ENCODE data around the gene BANK1. TPM values are rescaled to one million over a fixed set of nuclear protein-coding genes. Genes with fewer than 3 reads are reported as not detected.
A peak's percentile ranks its signal among the peaks of the same experiment; 100 is the strongest.

BANK1 gene
- total RNA-seq, 1 donor from 2014 or later: 336 TPM

GRCh38 chr4:102036619-102037376 is 246.3 kb downstream of the BANK1 start:
- no peak for DNase-seq
- no peak overlapping the region for H3K4me3 Mint-ChIP-seq

GRCh38 chr4:102037566-102037965 is 247.0 kb downstream of the BANK1 start:
- peaks cover 29% of the 10 kb centered on the region for H3K4me1 Mint-ChIP-seq
- H3K27ac Mint-ChIP-seq: peak overlapping the region; percentile 54
- peaks cover 87% of the 10 kb centered on the region for H3K36me3 Mint-ChIP-seq (ENCODE audit: low read depth)
- no peak for TF ChIP-seq CTCF (IDR thresholded peaks at IDR 0.05)
- H3K4me3 Mint-ChIP-seq: no peak overlapping the region
- H3K9me3 Mint-ChIP-seq: no peaks in the 10 kb centered on the region
- no peaks in the 10 kb centered on the region for H3K27me3 Mint-ChIP-seq
- no peak for DNase-seq
- ChIA-PET CTCF (no interaction called here), POLR2A (interaction anchor here (0.7 kb wide), 1 partner anchor 14 kb away, joined by 3 read pairs; no protein-coding TSS in a partner anchor)
- peak; percentile 34 for ATAC-seq (ENCODE audit: low read depth)
- intact Hi-C loops (cut with micrococcal nuclease): loop anchor here (2.0 kb wide), 1 partner anchor 15 kb away; no protein-coding TSS in a partner anchor

More at GRCh38 chr4:102036619-102037376, 246.3 kb downstream of the BANK1 start:
- no peaks in the 10 kb centered on the region for H3K9me3 Mint-ChIP-seq
- no peak for ATAC-seq (ENCODE audit: low read depth)
- H3K4me1 Mint-ChIP-seq: peaks cover 29% of the 10 kb centered on the region
- peak overlapping the region; percentile 50 for H3K27ac Mint-ChIP-seq
- TF ChIP-seq CTCF (IDR thresholded peaks at IDR 0.05): no peak
- POLR2A ChIA-PET: interaction anchor here (0.7 kb wide), 1 partner anchor 15 kb away, joined by 3 read pairs; no protein-coding TSS in a partner anchor
- H3K36me3 Mint-ChIP-seq (ENCODE audit: low read depth): peaks cover 91% of the 10 kb centered on the region
- CTCF ChIA-PET: no interaction called here
- no peaks in the 10 kb centered on the region for H3K27me3 Mint-ChIP-seq
- intact Hi-C loops (cut with micrococcal nuclease): loop anchor here (2.0 kb wide), 1 partner anchor 14 kb away; no protein-coding TSS in a partner anchor

- intact Hi-C loops (cut with micrococcal nuclease): no loop called here
- no peak for TF ChIP-seq CTCF (IDR thresholded peaks at IDR 0.05)
- POLR2A ChIA-PET: no interaction called here
- Mint-ChIP-seq H3K9me3 (no peaks in the 10 kb centered on the region), H3K4me1 (peaks cover 4% of the 10 kb centered on the region), H3K36me3 (ENCODE audit: low read depth) (peaks cover 80% of the 10 kb centered on the region), H3K4me3 (no peak overlapping the region), H3K27ac (peak overlapping the region; percentile 24), H3K27me3 (no peaks in the 10 kb centered on the region)
- CTCF ChIA-PET: no interaction called here
- ATAC-seq (ENCODE audit: low read depth) (no peak), DNase-seq (no peak)
These were observed 252.6 kb downstream of the BANK1 start for GRCh38 chr4:102042871-102043802.

GRCh38 chr4:102047616-102048015 is 257.1 kb downstream of the BANK1 start:
- POLR2A ChIA-PET: interaction anchor here (0.6 to 0.7 kb wide), 2 partner anchors 106 to 240 kb away, joined by 3 to 4 read pairs; no protein-coding TSS in a partner anchor
- Mint-ChIP-seq H3K27me3 (no peaks in the 10 kb centered on the region), H3K4me3 (no peak overlapping the region), H3K4me1 (peaks cover 8% of the 10 kb centered on the region), H3K27ac (peak overlapping the region; percentile 35), H3K9me3 (no peaks in the 10 kb centered on the region), H3K36me3 (ENCODE audit: low read depth) (peaks cover 73% of the 10 kb centered on the region)
- TF ChIP-seq CTCF (IDR thresholded peaks at IDR 0.05): no peak
- DNase-seq: no peak
- CTCF ChIA-PET: no interaction called here
- no peak for ATAC-seq (ENCODE audit: low read depth)
- intact Hi-C loops (cut with micrococcal nuclease): no loop called here

GRCh38 chr4:102055805-102056204 is 265.3 kb downstream of the BANK1 start:
- H3K27ac Mint-ChIP-seq: no peak overlapping the region
- no peak for TF ChIP-seq CTCF (IDR thresholded peaks at IDR 0.05)
- no peaks in the 10 kb centered on the region for H3K27me3 Mint-ChIP-seq
- ATAC-seq (ENCODE audit: low read depth) (no peak), DNase-seq (no peak)
- H3K4me3 Mint-ChIP-seq: no peak overlapping the region
- ChIA-PET CTCF (no interaction called here), POLR2A (no interaction called here)
- H3K4me1 Mint-ChIP-seq: peaks cover 18% of the 10 kb centered on the region
- H3K9me3 Mint-ChIP-seq: no peaks in the 10 kb centered on the region
- peaks cover 55% of the 10 kb centered on the region for H3K36me3 Mint-ChIP-seq (ENCODE audit: low read depth)
- intact Hi-C loops (cut with micrococcal nuclease): no loop called here

Measured in activated B cell treated with CpG ODN at 0.5 μM for 24 hours (primary cell).